ENCODE measurements around the gene CFAP61. TPM values are rescaled to one million over a fixed set of nuclear protein-coding genes. Genes with fewer than 3 reads are reported as not detected.

The CFAP61 gene
- total and polyA plus RNA-seq, 9 donors = 0.37 to 4.7 (median 2.2) TPM

GRCh38 chr20:20276811-20277530 lies 224.6 kb downstream of the CFAP61 start:
- H3K4me3 ChIP-seq (ENCODE audit: low read length) = no peak overlapping the region
- DNase-seq = peak; percentile 47
- H3K27ac ChIP-seq (ENCODE audit: low read length) = no peak overlapping the region

GRCh38 chr20:20277894-20278335 lies 225.6 kb downstream of the CFAP61 start:
- H3K36me3 ChIP-seq (ENCODE audit: control insufficient read depth, insufficient read depth, low read length) = no peaks in the 10 kb centered on the region
- peaks cover 3% of the 10 kb centered on the region for H3K4me1 ChIP-seq (ENCODE audit: control insufficient read depth, insufficient read depth, low read length)
- H3K9me3 ChIP-seq (replicated peaks; ENCODE audit: control insufficient read depth, low read depth, low read length) = no peaks in the 10 kb centered on the region
- WGBS (ENCODE audit: insufficient coverage) = 84% methylated on average over 3 of the region's 3 CpGs
- DNase-seq = peak; percentile 10
- H3K27ac ChIP-seq (ENCODE audit: low read length) = no peak overlapping the region
- peaks cover 2% of the 10 kb centered on the region for H3K27me3 ChIP-seq (ENCODE audit: control insufficient read depth, insufficient read depth, low read length)
- no peak overlapping the region for H3K4me3 ChIP-seq (ENCODE audit: low read length)

More at GRCh38 chr20:20276811-20277530, 224.6 kb downstream of the CFAP61 start:
- 26% methylated on average over 18 of the region's 26 CpGs for WGBS (ENCODE audit: insufficient coverage)
- Histone ChIP-seq H3K4me1 (ENCODE audit: control insufficient read depth, insufficient read depth, low read length) (peaks cover 3% of the 10 kb centered on the region), H3K36me3 (ENCODE audit: control insufficient read depth, insufficient read depth, low read length) (no peaks in the 10 kb centered on the region), H3K9me3 (replicated peaks; ENCODE audit: control insufficient read depth, low read depth, low read length) (no peaks in the 10 kb centered on the region), H3K27me3 (ENCODE audit: control insufficient read depth, insufficient read depth, low read length) (peaks cover 2% of the 10 kb centered on the region)

GRCh38 chr20:20286061-20286460 lies 233.7 kb downstream of the CFAP61 start:
- no peaks in the 10 kb centered on the region for H3K4me1 ChIP-seq (ENCODE audit: control insufficient read depth, insufficient read depth, low read length)
- H3K9me3 ChIP-seq (replicated peaks; ENCODE audit: control insufficient read depth, low read depth, low read length) = no peaks in the 10 kb centered on the region
- 50% methylated on average over 1 of the region's 2 CpGs for WGBS (ENCODE audit: insufficient coverage)
- H3K27ac ChIP-seq (ENCODE audit: low read length) = no peak overlapping the region
- peaks cover 2% of the 10 kb centered on the region for H3K27me3 ChIP-seq (ENCODE audit: control insufficient read depth, insufficient read depth, low read length)
- DNase-seq = no peak
- H3K4me3 ChIP-seq (ENCODE audit: low read length) = no peak overlapping the region
- H3K36me3 ChIP-seq (ENCODE audit: control insufficient read depth, insufficient read depth, low read length) = no peaks in the 10 kb centered on the region

DNA sequence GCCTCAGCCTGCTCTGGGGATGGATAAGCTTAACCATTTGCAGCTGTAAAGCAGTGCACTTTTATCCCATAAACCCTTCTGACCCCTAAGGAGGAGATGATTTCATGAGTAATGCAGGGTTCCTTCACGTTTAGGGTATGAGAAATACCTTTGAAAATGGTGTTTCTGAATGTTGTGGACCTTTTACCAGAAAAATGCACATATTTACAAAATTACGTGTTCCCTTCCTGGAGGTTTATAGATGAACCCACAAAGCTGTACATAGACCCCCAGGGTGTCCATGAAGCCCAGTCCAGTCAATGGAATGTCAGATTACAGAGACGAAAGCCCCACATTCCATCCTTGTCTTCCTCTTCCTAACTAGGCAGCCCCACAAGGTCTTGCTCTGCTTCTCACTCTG lies 237.0 kb downstream of the CFAP61 start:
- Histone ChIP-seq H3K27ac (ENCODE audit: low read length) (no peak overlapping the region), H3K4me3 (ENCODE audit: low read length) (no peak overlapping the region), H3K27me3 (ENCODE audit: control insufficient read depth, insufficient read depth, low read length) (peaks cover 2% of the 10 kb centered on the region), H3K36me3 (ENCODE audit: control insufficient read depth, insufficient read depth, low read length) (no peaks in the 10 kb centered on the region), H3K4me1 (ENCODE audit: control insufficient read depth, insufficient read depth, low read length) (no peaks in the 10 kb centered on the region), H3K9me3 (replicated peaks; ENCODE audit: control insufficient read depth, low read depth, low read length) (no peaks in the 10 kb centered on the region)
- no peak for DNase-seq
- no CpG with 5 or more reads among the region's 3 CpGs for WGBS (ENCODE audit: insufficient coverage)

DNA sequence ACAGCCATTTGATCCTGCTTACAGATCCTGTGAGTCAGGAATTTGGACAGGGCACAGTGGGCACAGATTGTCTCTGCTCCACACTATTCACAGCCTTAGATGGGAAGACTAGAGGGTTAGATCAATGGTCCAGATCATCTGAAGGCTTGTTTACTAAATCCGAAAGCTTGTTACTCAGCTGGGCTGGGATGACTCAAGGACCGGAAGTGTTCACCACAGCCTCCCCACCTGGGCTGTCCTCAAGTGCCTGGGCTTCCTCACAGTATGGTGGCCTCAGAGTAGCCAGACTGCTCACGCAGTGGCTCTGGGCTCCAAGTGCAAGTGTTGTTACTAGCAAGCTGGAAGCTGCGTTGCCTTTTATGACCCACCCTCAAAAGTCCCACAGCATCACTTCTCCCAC lies 240.1 kb downstream of the CFAP61 start:
- WGBS (ENCODE audit: insufficient coverage) = 100% methylated on average over 2 of the region's 4 CpGs
- Histone ChIP-seq H3K4me1 (ENCODE audit: control insufficient read depth, insufficient read depth, low read length) (no peaks in the 10 kb centered on the region), H3K4me3 (ENCODE audit: low read length) (no peak overlapping the region), H3K27ac (ENCODE audit: low read length) (no peak overlapping the region), H3K36me3 (ENCODE audit: control insufficient read depth, insufficient read depth, low read length) (no peaks in the 10 kb centered on the region), H3K9me3 (replicated peaks; ENCODE audit: control insufficient read depth, low read depth, low read length) (no peaks in the 10 kb centered on the region), H3K27me3 (ENCODE audit: control insufficient read depth, insufficient read depth, low read length) (peaks cover 2% of the 10 kb centered on the region)
- no peak for DNase-seq

GRCh38 chr20:20293141-20293540 lies 240.8 kb downstream of the CFAP61 start:
- H3K4me1 ChIP-seq (ENCODE audit: control insufficient read depth, insufficient read depth, low read length) = no peaks in the 10 kb centered on the region
- H3K36me3 ChIP-seq (ENCODE audit: control insufficient read depth, insufficient read depth, low read length) = no peaks in the 10 kb centered on the region
- no CpG with 5 or more reads among the region's 4 CpGs for WGBS (ENCODE audit: insufficient coverage)
- H3K9me3 ChIP-seq (replicated peaks; ENCODE audit: control insufficient read depth, low read depth, low read length) = no peaks in the 10 kb centered on the region
- H3K4me3 ChIP-seq (ENCODE audit: low read length) = no peak overlapping the region
- DNase-seq = no peak
- H3K27ac ChIP-seq (ENCODE audit: low read length) = no peak overlapping the region
- peaks cover 2% of the 10 kb centered on the region for H3K27me3 ChIP-seq (ENCODE audit: control insufficient read depth, insufficient read depth, low read length)

DNA sequence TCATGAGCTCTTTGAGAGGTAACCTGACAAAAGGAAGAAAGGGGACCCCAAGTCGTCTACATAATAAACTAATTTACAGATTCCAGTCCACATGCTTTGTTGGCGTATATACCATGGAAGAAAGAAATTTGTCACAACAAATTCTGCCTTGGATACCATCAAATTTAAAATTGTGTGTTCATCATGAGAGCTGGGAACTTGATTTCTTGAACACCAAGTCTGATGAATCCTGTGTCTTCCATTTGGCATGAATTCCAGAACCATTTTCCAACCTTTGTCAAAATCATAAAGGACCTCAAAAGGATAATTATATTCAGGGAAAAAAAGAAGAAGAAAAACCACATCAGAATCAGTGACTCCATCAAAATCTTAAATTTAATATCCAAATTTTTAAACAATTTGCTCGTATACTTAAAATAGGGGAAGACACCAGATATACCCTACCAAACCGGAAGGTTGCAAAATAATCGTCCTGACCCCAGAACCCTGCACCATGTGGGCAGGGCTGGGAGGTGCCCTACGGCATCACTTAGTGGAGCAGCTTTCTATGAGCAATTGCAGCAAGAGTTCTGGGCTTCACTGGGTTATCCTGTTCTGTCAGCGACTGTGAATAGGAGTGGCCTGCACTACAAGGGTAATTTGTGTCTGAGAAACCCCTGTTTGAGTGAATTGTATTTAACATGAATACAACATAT lies 241.5 kb downstream of the CFAP61 start:
- WGBS (ENCODE audit: insufficient coverage) = no CpG with 5 or more reads among the region's 7 CpGs
- Histone ChIP-seq H3K36me3 (ENCODE audit: control insufficient read depth, insufficient read depth, low read length) (no peaks in the 10 kb centered on the region), H3K4me1 (ENCODE audit: control insufficient read depth, insufficient read depth, low read length) (no peaks in the 10 kb centered on the region), H3K4me3 (ENCODE audit: low read length) (no peak overlapping the region), H3K9me3 (replicated peaks; ENCODE audit: control insufficient read depth, low read depth, low read length) (no peaks in the 10 kb centered on the region), H3K27ac (ENCODE audit: low read length) (no peak overlapping the region), H3K27me3 (ENCODE audit: control insufficient read depth, insufficient read depth, low read length) (peaks cover 2% of the 10 kb centered on the region)
- DNase-seq = no peak

GRCh38 chr20:20295621-20296498 lies 243.5 kb downstream of the CFAP61 start:
- H3K27me3 ChIP-seq (ENCODE audit: control insufficient read depth, insufficient read depth, low read length) = no peaks in the 10 kb centered on the region
- no peaks in the 10 kb centered on the region for H3K36me3 ChIP-seq (ENCODE audit: control insufficient read depth, insufficient read depth, low read length)
- H3K4me3 ChIP-seq (ENCODE audit: low read length) = no peak overlapping the region
- DNase-seq = no peak
- H3K9me3 ChIP-seq (replicated peaks; ENCODE audit: control insufficient read depth, low read depth, low read length) = no peaks in the 10 kb centered on the region
- H3K27ac ChIP-seq (ENCODE audit: low read length) = no peak overlapping the region
- 93% methylated on average over 3 of the region's 6 CpGs for WGBS (ENCODE audit: insufficient coverage)
- H3K4me1 ChIP-seq (ENCODE audit: control insufficient read depth, insufficient read depth, low read length) = no peaks in the 10 kb centered on the region

- Histone ChIP-seq H3K36me3 (ENCODE audit: control insufficient read depth, insufficient read depth, low read length) (no peaks in the 10 kb centered on the region), H3K4me1 (ENCODE audit: control insufficient read depth, insufficient read depth, low read length) (no peaks in the 10 kb centered on the region), H3K27ac (ENCODE audit: low read length) (no peak overlapping the region), H3K4me3 (ENCODE audit: low read length) (no peak overlapping the region), H3K27me3 (ENCODE audit: control insufficient read depth, insufficient read depth, low read length) (no peaks in the 10 kb centered on the region), H3K9me3 (replicated peaks; ENCODE audit: control insufficient read depth, low read depth, low read length) (no peaks in the 10 kb centered on the region)
- DNase-seq = no peak
- WGBS (ENCODE audit: insufficient coverage) = 60% methylated on average over 1 of the region's 3 CpGs
These were observed 244.8 kb downstream of the CFAP61 start for GRCh38 chr20:20297181-20297580.

DNA sequence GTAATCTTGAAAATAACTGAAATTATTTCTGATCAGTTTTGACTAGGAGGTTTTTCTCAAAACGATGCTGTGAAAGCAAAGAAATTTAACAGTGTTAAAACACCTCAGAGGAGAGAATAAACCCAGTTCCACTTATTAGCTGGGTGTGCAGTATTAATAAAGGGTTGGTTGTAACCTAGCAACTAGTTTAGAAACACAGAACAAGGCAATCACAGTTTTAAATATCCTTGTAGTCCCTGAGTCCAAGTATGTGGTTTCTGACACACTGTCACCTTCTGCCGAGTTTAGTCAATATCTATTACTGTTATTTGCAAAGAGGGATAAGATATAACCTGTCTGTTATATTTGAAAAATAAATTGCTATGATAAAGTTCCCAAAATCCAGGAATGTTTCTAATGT lies 245.4 kb downstream of the CFAP61 start:
- Histone ChIP-seq H3K4me3 (ENCODE audit: low read length) (no peak overlapping the region), H3K27ac (ENCODE audit: low read length) (no peak overlapping the region), H3K36me3 (ENCODE audit: control insufficient read depth, insufficient read depth, low read length) (no peaks in the 10 kb centered on the region), H3K4me1 (ENCODE audit: control insufficient read depth, insufficient read depth, low read length) (no peaks in the 10 kb centered on the region), H3K27me3 (ENCODE audit: control insufficient read depth, insufficient read depth, low read length) (no peaks in the 10 kb centered on the region), H3K9me3 (replicated peaks; ENCODE audit: control insufficient read depth, low read depth, low read length) (no peaks in the 10 kb centered on the region)
- no CpG with 5 or more reads among the region's 2 CpGs for WGBS (ENCODE audit: insufficient coverage)
- DNase-seq = no peak

Data from muscle of leg (tissue), 11 donors.